Measurements from ENCODE around the gene ZBTB49.

Gene ZBTB49

DNA sequence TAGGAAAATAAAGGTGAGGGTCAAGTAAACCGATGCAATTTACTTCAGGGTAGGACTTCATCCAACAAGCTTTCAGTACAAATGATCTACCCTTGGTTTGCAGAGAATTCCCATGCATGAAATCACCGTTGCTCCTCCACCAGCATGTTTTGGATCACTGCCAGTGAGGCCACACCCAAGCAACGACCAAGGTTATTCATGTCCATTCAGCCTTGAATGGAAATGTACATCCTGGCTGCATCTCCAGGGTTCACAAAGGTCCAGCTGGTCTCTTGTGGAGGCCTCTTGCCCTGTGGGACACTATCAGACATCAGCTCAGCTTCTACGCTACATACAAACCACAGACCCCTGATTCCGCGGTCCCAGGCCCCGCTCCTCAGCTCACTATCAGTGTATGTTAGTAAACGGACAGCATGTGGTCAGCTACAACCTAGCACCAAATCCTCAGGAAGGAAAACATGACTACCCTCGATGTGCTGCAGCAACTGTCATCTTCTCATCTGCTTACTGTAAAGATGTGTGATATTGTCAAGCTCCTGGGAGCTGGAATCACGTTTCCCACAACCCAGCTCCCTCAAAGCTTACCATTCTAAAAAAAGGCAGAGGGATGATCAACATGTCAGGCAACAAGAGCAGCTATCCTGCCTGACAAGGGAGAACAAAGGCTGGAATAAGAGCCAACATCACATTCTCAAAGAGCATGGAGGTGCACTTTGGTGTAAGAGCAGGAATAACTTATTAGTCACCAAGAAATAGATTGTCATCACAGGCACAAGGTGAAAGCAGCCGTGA, 5.0 kb upstream of the ZBTB49 start:
- DNase-seq (ENCODE audit: low spot score): no peak

DNA sequence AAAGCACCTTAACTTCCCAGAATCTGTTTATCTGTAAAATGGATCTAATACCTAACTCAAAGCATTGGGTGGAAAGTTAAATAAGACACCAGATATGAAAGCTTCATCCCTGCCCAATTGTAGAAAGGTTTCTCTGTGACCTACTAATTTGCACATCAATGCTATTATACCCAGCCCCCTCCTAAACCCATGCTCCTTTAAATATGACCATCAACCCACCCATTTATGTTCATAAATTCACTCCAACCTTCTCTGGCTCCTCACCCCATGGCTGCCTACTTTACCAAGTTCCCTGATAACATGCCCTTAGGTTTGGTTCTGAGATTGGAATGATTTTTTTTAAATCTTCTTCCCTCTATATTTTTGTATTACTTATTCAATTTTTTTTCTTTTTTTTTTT, 2.0 kb upstream of the ZBTB49 start:
- no peak for DNase-seq (ENCODE audit: low spot score)

GRCh38 chr4:4289055-4289454, 996 bp upstream of the ZBTB49 start:
- no peak for DNase-seq (ENCODE audit: low spot score)

GRCh38 chr4:4289597-4289940, 482 bp upstream of the ZBTB49 start:
- no peak for DNase-seq (ENCODE audit: low spot score)

GRCh38 chr4:4293279-4293678, 3.2 kb downstream of the ZBTB49 start:
- DNase-seq (ENCODE audit: low spot score): no peak

DNA sequence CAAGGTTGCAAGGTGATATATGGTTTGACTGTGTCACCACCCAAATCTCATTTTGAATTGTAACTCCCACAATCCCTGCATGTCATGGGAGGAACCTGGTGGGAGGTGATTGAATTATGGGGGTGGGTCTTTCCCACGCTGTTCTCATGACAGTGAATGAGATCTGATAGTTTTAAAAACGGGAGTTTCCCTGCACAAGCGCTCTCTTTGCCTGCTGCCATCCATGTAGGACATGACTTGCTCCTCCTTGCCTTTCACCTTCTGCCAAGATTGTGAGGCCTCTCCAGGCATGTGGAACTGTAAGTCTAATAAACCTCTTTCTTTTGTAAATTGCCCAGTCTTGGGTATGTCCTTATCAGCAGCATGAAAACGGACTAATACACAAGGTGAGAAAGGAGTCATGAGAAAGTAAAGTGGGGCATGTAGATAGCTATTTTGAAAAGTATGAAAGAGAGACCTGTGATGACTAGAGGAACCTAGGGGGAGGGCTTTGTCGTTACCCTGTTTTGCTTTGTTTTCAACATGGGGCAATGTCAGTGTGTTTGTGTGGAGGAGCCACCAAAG, 6.3 kb downstream of the ZBTB49 start:
- DNase-seq (ENCODE audit: low spot score): no peak

DNA sequence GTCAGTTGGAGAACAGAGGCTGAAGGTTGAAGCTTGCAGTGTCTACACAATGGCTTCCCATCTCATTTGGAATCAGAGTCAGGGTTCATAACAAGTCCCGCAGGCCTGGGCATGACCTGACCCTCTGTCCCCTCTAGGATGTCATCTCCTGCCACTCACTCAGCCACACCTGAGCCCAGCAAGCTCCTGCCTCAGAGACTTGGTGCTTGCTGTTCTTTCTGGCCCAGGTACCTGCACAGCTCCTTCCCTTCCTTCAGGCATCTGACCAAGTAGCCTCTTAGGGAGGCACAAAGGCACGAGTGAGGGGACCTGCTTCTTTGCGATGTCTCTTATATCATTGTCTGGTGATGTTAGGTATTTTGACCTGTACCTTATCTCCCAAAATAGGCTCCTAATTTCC, 9.0 kb downstream of the ZBTB49 start:
- no peak for DNase-seq (ENCODE audit: low spot score)

- no peak for DNase-seq (ENCODE audit: low spot score)
Measured at GRCh38 chr4:4302001-4302400, 11.9 kb downstream of the ZBTB49 start.

DNA sequence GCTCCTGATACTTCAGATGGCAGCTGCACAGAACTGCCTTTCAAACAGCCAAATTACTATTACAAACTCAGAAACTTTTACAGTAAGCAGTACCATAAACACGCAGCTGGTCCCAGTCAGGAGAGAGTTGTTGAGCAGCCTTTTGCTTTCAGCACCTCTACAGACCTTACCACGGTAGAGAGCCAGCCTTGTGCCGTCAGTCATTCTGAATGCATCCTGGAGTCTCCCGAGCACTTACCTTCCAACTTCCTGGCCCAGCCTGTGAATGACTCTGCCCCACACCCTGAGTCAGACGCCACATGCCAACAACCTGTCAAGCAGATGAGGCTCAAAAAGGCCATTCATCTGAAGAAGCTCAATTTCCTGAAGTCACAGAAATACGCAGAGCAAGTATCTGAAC, 12.4 kb downstream of the ZBTB49 start:
- DNase-seq (ENCODE audit: low spot score): no peak

- DNase-seq (ENCODE audit: low spot score): no peak
Measured at GRCh38 chr4:4306920-4307319, 16.9 kb downstream of the ZBTB49 start.

DNA sequence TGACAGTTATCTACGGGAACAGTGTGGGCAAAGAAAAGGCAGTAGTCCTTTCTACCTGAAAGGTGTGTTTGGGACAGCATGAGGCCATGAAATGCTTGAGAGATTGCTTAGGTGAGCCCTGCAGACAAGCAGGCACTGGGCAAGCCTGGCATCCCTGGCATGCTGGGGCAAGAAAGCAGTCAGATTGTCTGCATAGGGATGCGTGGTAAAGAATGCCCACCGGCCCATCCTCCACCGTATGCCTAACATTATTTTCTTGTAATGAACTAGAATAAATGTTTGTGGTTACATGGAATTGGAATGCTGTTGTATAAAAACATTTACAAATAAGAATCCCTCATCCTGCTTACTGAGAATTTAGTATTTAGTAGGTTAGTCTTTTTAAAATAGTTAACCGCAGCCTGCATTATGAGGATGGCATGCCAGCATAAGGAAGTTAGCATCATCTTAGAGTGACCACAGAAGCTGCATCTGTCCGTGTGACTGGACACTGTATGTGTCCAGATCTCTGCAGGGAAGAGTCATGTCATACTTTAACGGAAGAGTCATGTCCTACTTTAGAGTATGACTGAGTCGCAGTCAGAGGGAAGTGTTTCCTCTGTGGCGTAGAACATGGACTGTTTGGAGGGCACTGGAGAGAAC, 18.9 kb downstream of the ZBTB49 start:
- no peak for DNase-seq (ENCODE audit: low spot score)

DNA sequence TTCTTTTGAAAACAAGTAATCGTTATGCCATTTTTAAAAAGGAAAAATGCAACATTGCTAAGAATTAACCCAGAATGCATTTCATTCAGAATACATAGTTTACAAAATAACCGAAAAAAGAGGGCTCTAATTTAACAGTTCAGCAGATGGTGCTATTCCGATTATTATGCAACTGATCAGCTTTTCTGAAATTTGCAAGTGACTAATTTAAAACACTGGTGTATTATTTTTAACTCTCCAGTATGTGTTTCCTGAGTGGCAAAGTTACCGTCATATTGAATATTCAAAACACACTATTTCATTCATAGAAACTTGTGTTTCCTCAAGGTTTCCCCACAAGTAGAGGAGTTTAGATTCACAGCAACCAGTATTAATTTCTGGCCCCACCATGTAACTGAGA, 21.1 kb downstream of the ZBTB49 start:
- DNase-seq (ENCODE audit: low spot score): no peak

GRCh38 chr4:4315461-4316149, 25.6 kb downstream of the ZBTB49 start:
- DNase-seq (ENCODE audit: low spot score): no peak

GRCh38 chr4:4316150-4316495, 26.1 kb downstream of the ZBTB49 start:
- DNase-seq (ENCODE audit: low spot score): no peak

- no peak for DNase-seq (ENCODE audit: low spot score)
Measured at GRCh38 chr4:4317496-4318232, 27.6 kb downstream of the ZBTB49 start.

DNA sequence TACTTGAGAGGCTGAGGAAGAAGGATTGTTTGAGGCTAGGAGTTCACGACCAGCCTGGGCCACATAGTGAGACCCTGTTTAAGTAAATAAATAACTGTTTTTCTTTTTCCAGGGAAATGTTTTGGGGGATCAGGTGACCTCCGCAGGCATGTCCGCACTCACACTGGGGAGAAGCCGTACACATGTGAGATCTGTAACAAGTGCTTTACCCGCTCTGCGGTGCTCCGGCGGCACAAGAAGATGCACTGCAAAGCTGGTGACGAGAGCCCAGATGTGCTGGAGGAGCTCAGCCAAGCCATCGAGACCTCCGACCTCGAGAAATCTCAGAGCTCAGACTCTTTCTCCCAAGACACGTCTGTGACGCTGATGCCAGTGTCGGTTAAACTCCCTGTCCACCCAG, 30.5 kb downstream of the ZBTB49 start:
- no peak for DNase-seq (ENCODE audit: low spot score)

DNA sequence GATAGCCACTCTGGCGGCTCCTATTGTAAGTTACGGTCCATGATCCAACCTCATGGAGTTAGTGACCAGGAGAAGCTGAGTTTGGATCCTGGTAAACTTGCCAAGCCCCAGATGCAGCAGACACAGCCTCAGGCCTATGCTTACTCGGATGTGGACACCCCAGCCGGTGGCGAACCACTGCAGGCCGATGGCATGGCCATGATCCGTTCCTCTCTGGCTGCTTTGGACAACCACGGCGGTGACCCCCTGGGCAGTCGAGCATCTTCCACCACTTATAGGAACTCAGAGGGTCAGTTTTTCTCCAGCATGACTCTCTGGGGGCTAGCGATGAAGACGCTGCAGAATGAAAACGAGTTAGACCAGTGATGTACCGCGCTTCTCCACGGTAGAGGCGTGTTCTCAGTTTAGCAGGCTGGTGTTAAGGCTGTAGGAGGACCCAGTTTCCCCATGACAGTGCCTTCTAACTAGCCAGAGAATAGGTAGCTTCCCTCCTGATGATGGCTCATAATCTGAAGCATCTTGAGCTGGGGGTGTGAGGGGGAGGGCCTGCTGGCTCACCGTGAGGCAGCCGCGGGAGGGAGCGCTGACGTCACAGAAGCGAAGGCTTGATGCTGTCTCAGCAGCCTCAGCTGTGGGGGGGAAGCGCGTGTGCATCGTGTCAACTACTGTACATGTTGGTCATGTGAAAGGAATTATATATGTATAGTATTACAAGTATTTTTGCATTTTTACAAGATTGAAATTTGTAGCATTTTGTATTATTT, 31.1 kb downstream of the ZBTB49 start:
- no peak for DNase-seq (ENCODE audit: low spot score)

GRCh38 chr4:4321951-4322688, 32.1 kb downstream of the ZBTB49 start:
- no peak for DNase-seq (ENCODE audit: low spot score)

DNA sequence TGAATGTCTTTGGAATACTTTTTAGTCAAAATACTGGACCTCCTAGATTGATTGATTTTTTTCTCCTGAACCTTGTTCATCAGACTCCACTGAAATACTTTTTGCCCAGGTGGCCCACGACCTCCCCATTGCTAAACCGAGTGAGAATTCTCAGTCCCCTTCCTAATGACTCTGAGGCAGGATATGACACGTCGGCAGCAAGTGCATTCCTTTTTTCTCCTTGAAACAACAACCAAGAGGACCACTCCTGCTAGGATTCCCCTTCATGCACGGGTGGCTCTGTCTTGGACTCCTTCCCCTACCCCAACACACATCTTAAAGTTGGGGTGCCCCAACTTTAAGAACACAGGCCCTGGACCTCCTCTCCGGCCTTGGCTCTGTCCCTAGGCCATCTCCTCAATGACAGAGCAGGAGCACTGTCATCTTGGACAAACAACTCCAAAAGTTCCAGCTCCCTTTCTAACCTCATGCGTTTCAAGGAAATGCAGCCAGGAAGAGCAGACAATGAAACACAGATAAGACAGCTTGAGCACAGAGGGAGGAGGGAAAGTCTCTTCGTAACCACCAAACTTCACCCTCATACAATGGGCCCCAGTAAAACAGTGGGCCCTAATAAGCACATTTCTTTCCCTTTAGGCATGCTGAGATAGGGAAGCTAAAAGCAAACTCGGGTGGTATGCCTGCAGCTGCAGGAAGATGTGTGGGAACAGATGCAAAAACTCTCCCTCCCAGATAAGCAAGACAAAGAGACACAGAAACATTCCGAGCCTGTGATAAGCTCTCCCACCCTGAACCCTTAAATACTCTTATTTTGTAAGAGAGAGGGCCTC, 33.9 kb downstream of the ZBTB49 start:
- no peak for DNase-seq (ENCODE audit: low spot score)

GRCh38 chr4:4325321-4325720, 35.3 kb downstream of the ZBTB49 start:
- DNase-seq (ENCODE audit: low spot score): no peak

Data from activated CD4-positive, alpha-beta T cell treated with anti-CD3 and anti-CD28 coated beads, Interleukin-2, Interleukin-4, amounts not matched to agents 100 ng/mL and 50 ng/mL, durations not matched to agents 16 hours and 8 hours (primary cell).